Stimulated activated CD8-positive, alpha-beta memory T cell treated with anti-CD3 and anti-CD28 coated beads, Interleukin-7, amount 100 ng/mL, for 48 hours (primary cell): ENCODE results near the gene CCT8.

Experiments
- DNase-seq, 2 donors: peaks; one replicate each; pipeline ENCODE4 v3.0.0-alpha.2; 2020; ENCODE audit warnings: low read depth in 1 of 2; ENCODE audit errors: extremely low read depth in 1 of 2

CCT8 gene

GRCh38 chr21:29073222-29074006 is at the start of gene CCT8:
Gene CCT8, minus strand, starts transcription at chr21:29073648. Its CDS starts 58 bp downstream, at chr21:29073590.
- peak; percentile 97 to 99 for DNase-seq

- DNase-seq: no peak
Measured at GRCh38 chr21:29121759-29122158, 48.3 kb upstream of the CCT8 start.

- no peak for DNase-seq
Measured at GRCh38 chr21:29117372-29117955, 44.0 kb upstream of the CCT8 start.

DNA sequence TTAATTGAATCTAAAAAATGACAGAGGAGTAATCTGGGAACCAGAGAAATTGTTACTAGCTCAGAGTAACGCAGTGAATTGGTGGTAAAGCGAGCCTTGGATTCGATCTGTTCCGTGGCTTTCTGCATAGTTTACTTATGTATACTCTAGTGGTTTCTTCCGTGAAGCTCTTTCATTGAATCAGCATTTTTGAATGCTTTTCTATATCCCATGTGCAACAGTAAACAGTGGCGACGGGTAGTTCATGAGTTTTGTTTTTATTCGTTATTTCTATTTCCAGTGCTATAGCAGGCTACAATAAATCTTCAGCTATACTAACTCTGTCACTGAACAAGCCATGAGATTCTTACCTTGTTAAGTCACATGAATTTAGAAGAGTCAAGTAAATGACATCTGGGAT is 42.5 kb upstream of the CCT8 start:
- no peak for DNase-seq

DNA sequence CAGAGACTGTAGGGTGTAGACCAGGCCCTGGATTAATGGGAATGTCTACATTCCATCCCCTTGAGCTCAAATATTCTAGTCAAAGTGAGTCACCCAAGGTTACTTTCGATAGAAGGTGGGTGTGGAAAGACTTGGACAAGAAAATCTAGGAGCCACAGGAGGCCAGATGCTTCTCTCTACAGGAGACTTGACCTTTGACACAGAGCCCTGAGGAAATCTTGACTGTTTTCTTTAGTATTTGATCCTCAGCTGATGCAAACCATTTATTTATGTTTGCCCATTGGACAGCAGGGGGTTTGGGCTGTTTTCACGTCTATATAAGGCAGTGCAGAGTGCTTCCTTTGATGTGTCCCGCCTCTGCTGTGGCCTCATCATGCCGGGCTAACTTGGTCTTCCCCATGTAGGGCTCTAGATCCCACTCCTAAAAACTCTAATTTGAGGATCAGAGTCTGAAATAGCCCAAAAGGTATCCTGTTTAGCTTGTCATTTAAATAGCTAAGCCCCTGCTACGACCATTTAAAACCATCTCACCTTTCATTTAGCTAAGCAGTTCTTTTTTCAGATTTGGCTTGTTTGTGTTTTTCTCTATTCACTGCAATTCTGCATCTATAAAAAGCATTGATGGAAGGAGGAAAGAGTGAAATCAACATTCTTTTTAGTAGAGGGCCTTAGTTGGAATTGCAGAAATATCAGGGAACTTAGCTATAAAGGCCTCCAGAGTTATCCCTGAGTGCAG is 41.5 kb upstream of the CCT8 start:
- DNase-seq: no peak

DNA sequence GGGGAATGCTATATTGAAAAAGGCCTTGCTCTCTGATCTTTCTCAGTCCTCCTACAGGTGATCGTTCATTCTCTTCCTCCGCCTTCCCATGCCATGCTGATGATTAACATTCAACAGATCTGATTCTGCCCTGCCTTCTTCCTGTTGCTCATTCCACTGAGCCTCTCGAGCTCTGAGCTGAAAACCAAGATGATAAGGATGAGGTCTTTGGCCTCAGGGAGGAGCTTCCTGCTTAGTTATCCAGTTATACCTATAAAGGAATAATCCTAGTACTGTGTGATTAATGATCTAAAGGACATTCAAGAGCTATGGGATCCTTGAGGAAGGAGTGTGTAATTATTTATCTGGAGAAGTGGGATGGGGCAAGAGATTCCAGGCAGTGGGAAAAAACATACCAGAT is 31.8 kb upstream of the CCT8 start:
- DNase-seq: no peak

GRCh38 chr21:29104239-29104708 is 30.8 kb upstream of the CCT8 start:
- DNase-seq: no peak

DNA sequence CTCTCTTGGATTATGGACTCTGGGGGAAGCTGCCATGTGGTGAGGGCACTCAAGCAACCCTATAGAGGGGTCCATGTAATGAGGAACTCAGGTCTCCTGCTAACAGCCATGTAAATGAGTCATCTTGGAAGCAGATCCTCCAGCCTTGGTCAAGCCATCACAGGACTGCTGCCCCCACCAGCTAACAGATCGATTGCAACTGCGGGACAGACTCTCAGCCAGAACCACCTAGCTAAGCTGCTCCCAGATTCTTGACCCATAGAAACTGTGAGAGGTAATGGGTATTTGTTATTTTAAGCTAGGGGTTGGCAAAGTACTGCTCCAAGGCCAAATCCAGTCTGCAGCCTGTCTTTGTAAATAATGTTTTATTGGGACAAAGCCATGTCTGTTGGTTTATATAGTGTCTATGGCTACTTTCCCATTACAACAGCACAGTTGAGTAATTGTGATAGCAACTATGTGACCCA is 29.4 kb upstream of the CCT8 start:
- DNase-seq: no peak

GRCh38 chr21:29098156-29098555 is 24.7 kb upstream of the CCT8 start:
- no peak for DNase-seq

GRCh38 chr21:29096218-29097015 is 23.0 kb upstream of the CCT8 start:
- no peak for DNase-seq

- DNase-seq: no peak
Measured at GRCh38 chr21:29092102-29092959, 18.9 kb upstream of the CCT8 start.

DNA sequence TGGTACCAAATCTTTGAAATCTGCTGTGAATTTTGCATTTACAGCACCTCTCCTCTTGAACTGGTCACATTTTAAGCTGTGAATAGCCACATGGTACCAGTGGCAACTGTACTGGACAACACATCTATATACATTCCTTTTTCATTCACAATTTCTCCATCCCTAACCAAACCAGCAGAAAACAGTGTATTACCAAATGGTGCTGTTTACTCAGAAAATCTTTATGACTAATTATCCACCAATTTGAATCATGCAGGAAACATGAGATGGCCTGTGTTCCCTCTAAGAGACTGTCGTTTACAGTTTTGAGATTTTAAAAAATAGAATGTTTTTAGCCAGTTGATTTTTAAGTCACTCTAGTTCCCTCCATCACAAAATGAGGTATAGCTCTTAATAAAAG is 17.6 kb upstream of the CCT8 start:
- DNase-seq: no peak

DNA sequence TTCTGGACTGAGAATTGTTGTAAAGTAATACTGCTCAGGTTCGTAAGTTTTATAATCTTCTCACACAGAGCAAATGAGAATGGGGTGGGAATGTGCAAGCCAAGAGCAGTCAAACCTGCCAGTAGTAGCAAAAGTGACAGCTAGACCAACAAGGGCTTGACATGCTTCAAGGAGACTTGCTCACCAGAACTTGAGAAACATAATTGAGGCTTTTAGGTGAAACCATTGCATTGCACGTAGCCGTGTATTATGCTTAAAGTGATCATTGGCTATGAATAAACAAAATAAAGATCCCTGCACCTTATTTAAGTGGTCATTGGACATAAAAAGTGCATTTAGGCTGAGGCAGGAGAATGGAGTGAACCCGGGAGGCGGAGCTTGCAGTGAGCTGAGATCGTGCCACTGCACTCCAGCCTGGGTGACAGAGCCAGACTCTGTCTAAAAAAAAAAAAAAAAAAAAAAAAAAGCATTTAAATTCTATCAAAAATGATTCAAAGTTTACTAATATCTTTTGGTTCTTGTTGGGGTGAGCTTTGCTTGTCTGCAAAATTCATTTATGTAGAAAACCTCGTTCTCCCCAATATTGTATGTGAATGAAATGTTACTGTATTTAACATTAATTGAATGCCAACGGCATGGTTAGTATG is 11.8 kb upstream of the CCT8 start:
- no peak for DNase-seq

DNA sequence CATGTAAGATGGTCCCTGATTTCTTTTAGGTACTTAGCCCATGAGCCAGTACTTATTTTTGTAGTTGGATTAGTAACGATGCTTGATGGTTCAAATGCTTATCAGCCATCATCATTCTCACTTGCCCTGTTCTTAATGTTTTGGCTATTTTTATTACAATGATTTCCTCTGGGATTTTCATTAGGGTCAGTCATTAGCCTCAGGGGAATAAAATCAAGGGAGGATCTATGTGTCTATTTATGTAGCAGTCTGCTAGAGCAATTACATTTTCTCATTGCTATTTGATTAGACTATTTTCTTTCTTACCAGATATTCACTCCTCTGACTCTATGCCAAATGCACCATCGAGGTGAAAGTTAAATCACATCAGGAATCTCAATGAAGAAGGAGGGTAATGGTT is 10.9 kb upstream of the CCT8 start:
- DNase-seq: no peak

GRCh38 chr21:29083306-29083705 is 9.9 kb upstream of the CCT8 start:
- no peak for DNase-seq

GRCh38 chr21:29082046-29082815 is 8.8 kb upstream of the CCT8 start:
- DNase-seq: no peak

GRCh38 chr21:29080454-29080941 is 7.0 kb upstream of the CCT8 start:
- no peak for DNase-seq
